Panc1 (cell line): ENCODE data around the gene KMT5B.

Experiments used
- POLR2AphosphoS5 ChIP-seq: IDR thresholded peaks from 2 replicates; pipeline ENCODE4 v1.6.1; 2012; ENCODE audit warnings: mild to moderate bottlenecking, low read depth, low read length, moderate library complexity
- REST ChIP-seq, 2 experiments: IDR thresholded peaks; 2 replicates each; pipeline ENCODE4 v1.6.1; 2011 to 2012; ENCODE audit warnings: low read depth in 2 of 2, control low read depth in 1 of 2, low read length in 1 of 2, mild to moderate bottlenecking in 1 of 2, moderate library complexity in 1 of 2; ENCODE audit not compliant: insufficient read depth in 1 of 2
- SIN3A ChIP-seq: IDR thresholded peaks from 2 replicates; pipeline ENCODE4 v1.6.1; 2012; ENCODE audit warnings: low read depth, mild to moderate bottlenecking, low read length, moderate library complexity, borderline replicate concordance; ENCODE audit not compliant: insufficient read depth
- TCF7L2 ChIP-seq: IDR thresholded peaks from 2 replicates; pipeline ENCODE4 v1.6.1; 2011; ENCODE audit warnings: mild to moderate bottlenecking, low read depth, low read length, inconsistent platforms
- TF ChIP-seq, protein P1 (sequence below): fragments of 450-650 bp; IDR thresholded peaks from 2 replicates; pipeline ENCODE4 v1.5.1; 2017; ENCODE audit warnings: mild to moderate bottlenecking

DNA sequence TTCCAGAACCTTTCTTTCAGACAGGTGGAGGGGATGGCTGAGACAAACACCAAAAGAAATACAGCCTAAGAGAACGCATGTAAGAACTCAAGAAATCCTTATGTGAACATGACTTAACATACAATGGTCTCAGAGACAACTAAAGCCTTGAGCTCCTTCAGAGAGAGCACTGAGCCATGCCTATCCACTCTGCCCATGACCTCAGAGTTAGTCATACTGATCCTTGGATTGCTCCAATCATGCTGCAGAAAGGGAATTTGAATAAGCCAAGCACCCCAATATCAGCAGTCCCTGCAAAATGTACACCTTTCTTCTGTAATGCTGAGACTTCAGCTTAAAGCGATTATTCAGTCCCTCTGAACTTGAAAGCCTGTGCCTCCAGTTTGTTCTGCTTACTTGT lies 48.7 kb downstream of the KMT5B start:
- TF ChIP-seq, protein P1, sequence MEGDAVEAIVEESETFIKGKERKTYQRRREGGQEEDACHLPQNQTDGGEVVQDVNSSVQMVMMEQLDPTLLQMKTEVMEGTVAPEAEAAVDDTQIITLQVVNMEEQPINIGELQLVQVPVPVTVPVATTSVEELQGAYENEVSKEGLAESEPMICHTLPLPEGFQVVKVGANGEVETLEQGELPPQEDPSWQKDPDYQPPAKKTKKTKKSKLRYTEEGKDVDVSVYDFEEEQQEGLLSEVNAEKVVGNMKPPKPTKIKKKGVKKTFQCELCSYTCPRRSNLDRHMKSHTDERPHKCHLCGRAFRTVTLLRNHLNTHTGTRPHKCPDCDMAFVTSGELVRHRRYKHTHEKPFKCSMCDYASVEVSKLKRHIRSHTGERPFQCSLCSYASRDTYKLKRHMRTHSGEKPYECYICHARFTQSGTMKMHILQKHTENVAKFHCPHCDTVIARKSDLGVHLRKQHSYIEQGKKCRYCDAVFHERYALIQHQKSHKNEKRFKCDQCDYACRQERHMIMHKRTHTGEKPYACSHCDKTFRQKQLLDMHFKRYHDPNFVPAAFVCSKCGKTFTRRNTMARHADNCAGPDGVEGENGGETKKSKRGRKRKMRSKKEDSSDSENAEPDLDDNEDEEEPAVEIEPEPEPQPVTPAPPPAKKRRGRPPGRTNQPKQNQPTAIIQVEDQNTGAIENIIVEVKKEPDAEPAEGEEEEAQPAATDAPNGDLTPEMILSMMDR = no peak
- TF ChIP-seq POLR2AphosphoS5 = no peak
- TF ChIP-seq TCF7L2 = no peak
- TF ChIP-seq REST (IDR thresholded peaks at IDR 0.05; ENCODE audit: insufficient read depth in 1 of 2, low read depth in 2 of 2, low read length in 1 of 2) = no peak
- no peak for TF ChIP-seq SIN3A
